ENCODE measurements around the gene C7orf57.

DNA sequence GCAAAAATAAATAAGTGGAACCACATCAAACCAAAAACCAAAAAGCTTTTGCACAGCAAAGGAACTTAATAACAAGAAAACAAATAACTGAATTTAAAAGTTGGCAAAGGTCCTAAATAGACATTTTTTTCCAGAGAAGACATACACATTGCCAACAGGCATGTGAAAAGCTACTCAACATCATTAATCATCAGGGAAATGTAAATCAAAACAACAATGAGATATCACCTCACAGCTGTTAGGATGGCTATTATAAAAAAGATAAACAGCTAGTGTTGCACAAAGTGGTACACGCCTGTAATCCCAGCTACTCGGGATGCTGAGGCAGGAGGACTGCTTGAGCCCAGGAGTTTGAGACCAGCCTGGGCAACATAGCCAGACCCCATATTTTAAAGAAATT, 4.2 kb upstream of the C7orf57 start:
- TF ChIP-seq CTCF (IDR thresholded peaks at IDR 0.05) = no peak
- no peak for TF ChIP-seq POLR2A (IDR thresholded peaks at IDR 0.05)

All from gastroesophageal sphincter (tissue), 3 donors.